ENCODE measurements around the gene MACIR. TPM values are rescaled to one million over a fixed set of nuclear protein-coding genes. Genes with fewer than 3 reads are reported as not detected.
"Not testable (repeated sequence)": the region's sequence is repeated elsewhere in the genome, so short reads cannot be mapped to it uniquely, and the experiment has no call there.

The MACIR gene
- 16.6 and 21.1 TPM in 2 replicates for total RNA-seq (2014; rRNA removed; shearing (Covaris generic))

DNA sequence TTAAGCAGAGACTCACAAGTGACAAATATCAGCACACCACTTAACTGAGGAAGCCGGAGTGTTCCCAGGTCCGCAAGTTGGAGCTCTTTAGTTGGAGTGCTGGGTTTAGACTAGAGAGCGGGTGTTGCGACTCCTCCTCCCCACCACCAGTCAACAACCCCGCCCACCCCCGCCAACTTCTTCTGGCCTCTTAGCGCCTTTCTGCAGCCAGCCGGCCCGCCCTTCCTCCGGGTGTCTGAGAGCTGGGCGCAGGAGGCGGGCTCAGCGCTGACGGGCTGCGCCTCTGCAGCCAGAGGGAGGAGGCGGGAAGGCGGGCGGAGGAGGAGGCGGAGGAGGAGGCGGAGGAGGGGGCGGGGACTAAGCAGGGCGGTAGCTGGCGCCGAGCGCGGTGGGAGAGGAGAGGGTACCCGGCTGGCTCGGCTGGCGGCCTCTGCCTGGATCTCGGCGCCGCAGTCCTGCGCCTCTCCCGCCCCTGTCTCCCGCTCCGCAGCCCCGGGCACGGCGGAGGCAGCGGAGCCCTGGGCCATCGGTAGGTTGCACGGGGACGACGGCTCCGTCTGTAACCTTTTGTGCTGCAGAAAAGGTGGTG, at the start of gene MACIR:
Gene MACIR, plus strand, starts transcription at position 396 of the 589 bp plus-strand sequence. CDS start 17,157 bp downstream, outside the sequence.
- DNase-seq (ENCODE audit: low spot score) = peak; percentile 99

DNA sequence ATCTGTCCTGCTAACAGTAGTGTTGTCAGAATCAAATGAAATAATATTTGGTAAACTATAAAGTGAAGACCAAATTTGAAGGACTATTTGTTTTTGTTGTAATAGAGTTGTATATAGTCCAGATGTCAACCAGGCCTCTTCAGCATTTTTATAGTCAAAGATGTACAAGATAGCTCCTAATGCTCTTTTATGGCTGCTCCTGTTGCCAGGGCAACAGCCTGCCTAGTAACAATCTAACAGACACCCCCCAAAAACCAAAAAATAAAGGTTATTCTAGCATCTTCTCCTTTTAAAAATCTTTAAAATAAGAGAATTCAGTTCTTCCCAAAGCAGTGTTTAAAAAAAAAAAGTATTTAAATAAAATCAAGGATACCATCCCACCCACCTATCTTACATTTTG, 49.5 kb upstream of the MACIR start:
- no peak for DNase-seq (ENCODE audit: low spot score)

DNA sequence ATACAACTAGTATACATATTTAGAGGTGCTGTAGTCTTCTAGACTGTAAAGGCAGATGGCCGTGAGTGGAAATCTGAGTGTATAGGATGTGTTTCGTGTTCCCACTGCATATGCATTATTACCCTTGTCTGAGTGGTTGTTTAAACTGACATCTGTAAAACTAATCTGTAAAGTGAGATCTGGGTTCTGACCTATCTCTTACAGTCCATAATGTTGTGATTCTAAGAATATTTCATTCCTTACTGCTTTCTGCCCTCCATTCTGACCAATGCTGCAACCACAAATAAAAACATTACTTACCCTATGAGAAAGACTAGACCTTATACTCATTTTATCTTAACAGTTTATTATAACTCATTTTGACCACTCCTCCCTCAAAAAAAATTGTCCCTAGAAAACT, 47.6 kb upstream of the MACIR start:
- no peak for DNase-seq (ENCODE audit: low spot score)

- no peak for DNase-seq (ENCODE audit: low spot score)
These were observed 46.7 kb upstream of the MACIR start for GRCh38 chr5:103211576-103212561.

GRCh38 chr5:103216137-103216536, 42.4 kb upstream of the MACIR start:
- peak; percentile 34 for DNase-seq (ENCODE audit: low spot score)

GRCh38 chr5:103216697-103217096, 41.9 kb upstream of the MACIR start:
- DNase-seq (ENCODE audit: low spot score) = no peak

GRCh38 chr5:103217101-103217500, 41.5 kb upstream of the MACIR start:
- DNase-seq (ENCODE audit: low spot score) = no peak

DNA sequence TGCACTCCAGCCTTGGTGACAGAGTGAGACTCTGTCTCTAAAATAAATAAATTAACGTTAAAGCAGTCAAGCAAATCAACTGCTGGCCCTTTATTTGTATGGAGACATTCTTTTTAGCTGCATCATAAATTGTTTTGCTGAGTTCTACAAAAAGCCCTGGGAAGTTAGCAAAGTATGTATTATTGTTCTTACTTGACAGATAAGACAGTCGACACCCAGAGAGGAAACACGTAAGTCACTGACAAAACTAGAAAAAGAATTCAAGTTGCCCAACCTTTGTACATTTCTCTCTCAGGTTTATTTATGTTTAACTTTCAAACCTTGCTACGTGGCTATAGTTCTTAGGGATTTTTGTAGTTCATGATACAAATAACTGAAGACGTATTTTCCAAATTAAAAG, 40.4 kb upstream of the MACIR start:
- no peak for DNase-seq (ENCODE audit: low spot score)

DNA sequence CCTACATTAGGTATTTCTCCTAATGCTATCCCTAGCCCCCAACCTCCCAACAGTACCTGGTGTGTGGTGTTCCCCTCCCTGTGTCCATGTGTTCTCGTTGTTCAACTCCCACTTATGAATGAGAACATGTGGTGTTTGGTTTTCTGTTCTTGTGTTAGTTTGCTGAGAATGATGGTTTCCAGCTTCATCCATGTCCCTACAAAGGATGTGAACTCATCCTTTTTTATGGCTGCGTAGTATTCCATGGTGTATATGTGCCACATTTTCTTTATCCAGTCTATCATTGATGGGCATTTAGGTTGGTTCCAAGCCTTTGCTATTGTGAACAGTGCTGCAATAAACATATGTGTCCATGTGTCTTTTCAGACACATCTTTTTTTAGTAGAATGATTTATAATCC, 39.5 kb upstream of the MACIR start:
- not testable (repeated sequence) for DNase-seq (ENCODE audit: low spot score)

DNA sequence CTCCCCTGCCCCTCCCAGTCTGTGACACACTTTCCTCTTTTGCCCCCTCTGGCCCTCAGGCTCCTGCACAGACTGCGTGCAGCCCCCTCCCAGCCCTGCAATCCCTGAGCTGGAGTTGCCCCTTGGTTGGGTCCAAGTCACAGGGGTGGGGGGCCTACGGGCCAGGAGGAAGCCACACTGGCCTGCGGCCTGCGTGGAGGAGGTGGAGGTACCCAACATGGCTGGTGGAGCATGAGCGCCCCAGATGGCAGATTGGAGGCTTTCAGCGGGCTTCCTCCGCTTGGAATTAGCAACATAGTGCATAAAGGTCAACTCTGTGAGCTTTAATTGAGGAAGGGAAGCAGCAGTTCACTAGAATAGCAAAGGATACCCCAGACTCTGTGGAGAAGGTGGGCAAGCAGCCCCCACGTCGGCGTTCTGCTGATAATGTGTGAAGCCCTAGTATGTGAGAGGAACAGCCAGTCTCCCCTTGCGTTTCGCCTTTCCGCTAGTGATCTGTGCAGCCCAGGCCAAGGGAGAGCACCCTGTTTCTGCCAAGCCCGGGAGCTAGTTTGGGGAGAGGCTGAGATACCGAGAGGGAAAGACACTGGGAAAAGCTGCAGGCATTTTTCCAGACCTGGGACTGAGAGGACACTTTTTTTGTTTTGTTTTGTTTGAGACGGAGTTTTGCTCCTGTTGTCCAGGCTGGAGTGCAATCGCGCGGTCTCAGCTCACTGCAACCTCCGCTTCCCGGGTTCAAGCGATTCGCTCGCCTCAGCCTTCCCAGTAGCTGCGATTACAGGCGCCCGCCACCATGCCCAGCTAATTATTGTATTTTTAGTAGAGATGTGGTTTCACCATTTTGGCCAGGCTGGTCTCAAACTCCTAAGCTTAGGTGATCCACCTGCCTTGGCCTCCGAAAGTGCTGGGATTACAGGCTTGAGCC, 35.3 kb upstream of the MACIR start:
- no peak for DNase-seq (ENCODE audit: low spot score)

DNA sequence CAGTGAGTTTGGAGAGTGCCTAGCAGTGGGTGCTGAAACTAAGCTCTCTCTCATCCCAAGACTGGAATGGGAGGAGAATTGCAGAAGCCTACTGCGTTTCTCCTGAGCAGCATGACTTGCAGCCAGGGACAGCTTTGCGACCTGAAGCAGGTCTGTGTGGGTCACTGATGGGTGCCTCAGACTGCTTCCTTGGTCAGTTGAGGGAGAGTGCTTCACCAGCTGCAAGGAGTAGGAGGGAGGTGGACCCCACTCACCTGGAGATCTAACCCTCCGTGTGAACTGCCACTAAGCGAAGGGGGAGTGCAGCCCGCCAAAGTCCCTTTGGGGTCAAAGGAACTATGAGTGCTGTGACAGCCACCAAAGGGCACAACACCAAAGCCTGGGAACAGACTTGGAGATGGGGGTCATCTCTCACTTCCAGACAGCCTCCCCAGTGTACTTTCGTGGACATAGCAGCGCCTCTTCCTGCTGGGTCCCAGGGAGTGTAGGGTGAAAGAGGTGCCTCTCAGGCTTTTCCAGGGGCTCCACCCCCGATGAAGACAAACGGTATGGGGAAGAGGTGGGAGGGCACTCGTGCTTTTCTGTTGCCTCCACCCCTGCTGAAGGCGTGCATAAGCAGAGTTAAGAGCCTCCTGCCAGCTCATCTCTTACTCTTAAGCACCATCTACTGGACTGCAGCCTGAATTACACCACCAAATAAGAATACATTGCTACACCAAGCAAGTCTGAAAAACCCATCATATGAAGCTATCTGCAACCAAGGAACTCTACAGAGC, 34.3 kb upstream of the MACIR start:
- peak; percentile 89 for DNase-seq (ENCODE audit: low spot score)

GRCh38 chr5:103224894-103225246, 33.7 kb upstream of the MACIR start:
- no peak for DNase-seq (ENCODE audit: low spot score)

DNA sequence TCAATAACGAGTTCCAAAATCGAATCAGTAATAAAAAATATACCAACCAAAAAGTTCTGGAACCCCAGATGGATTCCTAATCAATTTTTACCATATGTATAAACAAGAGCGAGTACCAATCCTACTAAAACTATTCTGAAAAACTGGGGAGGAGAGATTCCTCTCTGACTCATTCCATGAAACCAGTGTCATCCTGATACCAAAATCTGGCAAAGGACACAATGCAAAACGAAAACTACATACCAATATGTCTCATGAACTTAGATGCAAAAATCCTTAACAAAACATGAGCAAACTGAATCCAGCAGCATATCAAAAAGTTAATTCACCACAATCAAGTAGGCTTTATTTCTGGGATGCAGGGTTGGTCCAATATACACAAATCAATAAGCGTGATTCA, 30.5 kb upstream of the MACIR start:
- DNase-seq (ENCODE audit: low spot score) = no peak

DNA sequence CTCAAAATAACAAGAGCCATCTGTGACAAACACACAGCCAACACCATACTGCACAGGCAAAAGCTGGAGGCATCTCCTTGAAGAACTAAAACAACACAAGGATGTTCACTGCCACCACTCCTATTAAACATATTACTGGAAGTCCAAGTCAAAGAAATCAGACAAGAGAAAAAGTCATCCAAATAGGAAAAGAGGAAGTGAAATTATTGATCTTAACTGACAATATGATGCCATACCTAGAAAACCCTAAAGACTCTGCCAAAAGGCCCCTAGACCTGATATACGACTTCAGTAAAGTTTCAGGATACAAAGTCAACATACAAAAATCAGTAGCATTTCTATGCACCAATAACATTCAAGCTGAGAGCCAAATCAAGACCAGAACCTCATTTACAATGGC, 30.0 kb upstream of the MACIR start:
- DNase-seq (ENCODE audit: low spot score) = no peak

DNA sequence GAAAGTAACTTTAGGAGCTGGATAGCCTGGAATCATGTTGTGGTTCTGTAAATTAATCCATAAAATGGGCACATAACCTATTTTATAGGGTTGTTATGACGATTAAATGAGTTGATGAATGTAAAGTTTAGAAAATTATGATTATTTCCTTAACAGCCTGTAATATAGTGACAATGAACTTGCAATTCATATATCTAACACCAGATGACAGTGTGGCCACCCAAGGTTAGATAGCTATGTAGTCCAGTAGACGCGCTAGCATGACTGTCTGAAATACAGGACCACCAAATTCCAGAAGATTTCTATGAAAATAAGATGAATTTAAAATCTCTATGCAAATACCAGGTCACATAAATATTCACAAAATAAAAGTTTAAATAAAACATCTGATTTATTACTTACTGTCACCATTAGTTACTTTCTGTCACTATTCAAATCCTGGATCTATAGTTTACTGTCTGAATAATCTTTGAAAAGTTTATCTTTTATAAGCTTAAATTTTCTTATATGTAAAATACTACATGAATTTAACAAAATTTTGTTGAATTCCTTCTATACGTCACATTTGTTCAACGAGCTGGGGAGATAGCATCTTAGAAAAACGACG, 26.1 kb upstream of the MACIR start:
- peak; percentile 38 for DNase-seq (ENCODE audit: low spot score)

GRCh38 chr5:103234239-103234975, 24.2 kb upstream of the MACIR start:
- DNase-seq (ENCODE audit: low spot score) = no peak

DNA sequence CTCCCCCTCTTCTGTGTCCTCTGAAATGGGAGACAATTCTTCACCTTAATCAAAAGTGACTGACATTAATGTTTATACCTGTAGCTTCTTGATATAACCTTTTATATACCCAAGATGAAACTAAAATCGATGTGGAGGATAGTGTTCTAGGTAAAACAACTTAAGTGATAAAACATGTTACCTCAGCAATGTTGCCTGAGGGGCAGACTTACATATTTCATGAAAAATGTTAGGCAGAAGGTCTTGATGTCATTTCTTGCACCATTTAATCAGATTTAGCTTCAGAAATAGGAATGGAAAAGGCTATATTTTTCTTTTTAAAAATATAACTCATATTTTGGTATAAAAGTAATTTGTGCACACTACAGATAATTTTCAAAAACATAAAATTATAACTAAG, 22.7 kb upstream of the MACIR start:
- DNase-seq (ENCODE audit: low spot score) = no peak

DNA sequence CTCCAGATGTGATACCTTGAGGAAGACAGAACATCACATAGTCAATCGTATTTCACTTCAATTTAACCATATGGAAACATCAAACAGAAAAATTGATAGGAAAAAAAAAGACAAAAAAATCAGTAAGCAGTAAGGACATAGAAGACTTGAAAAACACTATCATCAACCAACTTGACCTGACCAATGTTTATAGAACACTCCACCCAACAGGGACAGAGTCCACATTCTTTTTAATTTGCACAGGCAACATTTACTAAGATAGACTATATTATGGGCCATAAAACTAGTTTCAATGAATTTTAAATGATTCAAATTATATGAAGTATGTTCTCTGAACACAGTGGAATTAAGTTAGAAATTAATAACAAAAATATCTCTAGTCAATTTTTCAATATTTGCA, 20.8 kb upstream of the MACIR start:
- no peak for DNase-seq (ENCODE audit: low spot score)

DNA sequence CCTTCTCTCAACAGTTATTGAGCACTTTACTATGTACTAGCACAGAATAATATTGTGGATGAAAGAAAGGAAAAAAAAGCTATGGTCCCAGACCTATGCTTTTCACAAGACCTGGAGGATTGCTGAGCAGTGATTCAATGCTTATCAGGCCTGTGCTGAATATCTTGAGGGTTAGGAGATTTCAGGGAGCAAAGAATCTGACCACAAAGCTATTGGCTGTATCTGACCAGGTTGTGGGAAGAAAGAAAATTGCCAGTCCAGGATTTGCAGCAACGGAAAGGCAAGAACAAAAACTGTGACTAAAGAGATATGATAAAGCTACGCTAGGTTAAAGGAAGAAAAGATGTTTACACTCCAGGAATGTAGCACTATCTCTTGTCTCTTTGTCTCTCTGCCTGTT, 14.9 kb upstream of the MACIR start:
- no peak for DNase-seq (ENCODE audit: low spot score)

GRCh38 chr5:103244398-103244797, 14.2 kb upstream of the MACIR start:
- no peak for DNase-seq (ENCODE audit: low spot score)

Data from H4 (cell line).